ENCODE data around the gene DUSP6. TPM values are rescaled to one million over a fixed set of nuclear protein-coding genes. Genes with fewer than 3 reads are reported as not detected.
A peak's percentile ranks its signal among the peaks of the same experiment; 100 is the strongest.

Gene DUSP6
- total and polyA plus RNA-seq, 2 of the 13 experiments (the other 11 are each of a cell fraction or from before 2014, with no cell fraction given), result 40.9 to 161 TPM

DNA sequence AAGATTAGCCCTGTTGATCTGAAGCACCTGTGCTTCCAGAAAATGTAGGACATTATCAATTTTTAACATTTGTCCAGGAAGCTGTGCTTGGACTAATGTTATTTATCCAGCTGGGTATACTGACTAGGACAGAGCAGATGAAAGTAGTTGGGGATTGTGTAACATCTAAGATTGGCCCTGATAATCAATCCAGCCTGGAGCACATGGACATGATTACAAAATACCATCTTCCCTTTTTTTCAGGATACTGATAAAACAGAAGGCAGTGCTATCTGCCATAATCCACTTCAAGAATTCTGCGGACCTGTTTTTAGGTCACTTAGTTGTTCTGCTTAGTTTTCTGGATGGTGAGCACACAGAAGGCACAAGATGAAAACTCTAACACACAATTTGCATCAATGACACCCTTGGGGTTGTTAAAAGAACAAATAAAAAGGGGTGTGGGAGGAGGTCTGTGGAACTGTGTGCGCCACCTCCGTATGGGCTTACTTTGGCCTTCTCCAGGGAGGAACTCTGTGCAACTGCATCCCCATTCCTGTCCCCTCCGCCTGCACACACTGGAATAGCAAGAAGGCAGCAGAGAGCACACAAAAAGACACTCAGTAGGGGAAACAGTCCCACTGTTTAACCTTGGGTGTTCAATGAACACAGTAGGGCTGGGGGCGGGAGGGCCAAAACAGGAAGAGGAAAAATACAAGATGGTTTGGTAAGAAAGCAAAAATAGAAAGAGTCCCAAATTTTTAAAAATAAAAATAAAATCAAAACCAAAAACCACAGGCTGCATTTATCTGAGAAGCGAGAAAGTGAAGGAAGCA is 31.1 kb upstream of the DUSP6 start (continued):
- TF ChIP-seq ZNF709 (CRISPR knock-in tag; IDR thresholded peaks at IDR 0.05) (0 out of 2 replicates have a peak, but pooled peaks have one; percentile 30), FOXA1 (IDR thresholded peaks at IDR 0.05) (peak; percentile 54; the same call in 1 of the 2 replicates), FOXA1 (CRISPR knock-in tag; IDR thresholded peaks at IDR 0.05) (peak; percentile 95), YY1 (IDR thresholded peaks at IDR 0.05; ENCODE audit: insufficient read depth, insufficient replicate concordance, low read depth, low read length) (no peak), ZNF678 (CRISPR knock-in tag; IDR thresholded peaks at IDR 0.05) (no peak), RAD21 (CRISPR knock-in tag; IDR thresholded peaks at IDR 0.05) (no peak), YEATS2 (CRISPR knock-in tag; IDR thresholded peaks at IDR 0.05; ENCODE audit: borderline replicate concordance) (peak; percentile 20; the same call in 1 of the 2 replicates), ZNF782 (CRISPR knock-in tag; IDR thresholded peaks at IDR 0.05; ENCODE audit: borderline replicate concordance) (no peak), ZNF33B (CRISPR knock-in tag; IDR thresholded peaks at IDR 0.05) (no peak), ZNF724P (CRISPR knock-in tag; IDR thresholded peaks at IDR 0.05; ENCODE audit: borderline replicate concordance) (no peak), KDM6A (CRISPR knock-in tag; IDR thresholded peaks at IDR 0.05; ENCODE audit: low read depth) (no peak; the same call in 1 of the 2 replicates), ZNF883 (CRISPR knock-in tag; IDR thresholded peaks at IDR 0.05; ENCODE audit: not compliant biosample characterization) (no peak), ZNF841 (CRISPR knock-in tag; IDR thresholded peaks at IDR 0.05; ENCODE audit: borderline replicate concordance) (no peak), ZNF431 (CRISPR knock-in tag; IDR thresholded peaks at IDR 0.05; ENCODE audit: borderline replicate concordance, low read depth) (no peak), ZFP90 (CRISPR knock-in tag; IDR thresholded peaks at IDR 0.05; ENCODE audit: borderline replicate concordance) (0 out of 2 replicates have a peak, but pooled peaks have one; percentile 4), ZBTB7A (CRISPR knock-in tag; IDR thresholded peaks at IDR 0.05) (no peak)
- TF ChIP-seq, protein P1, sequence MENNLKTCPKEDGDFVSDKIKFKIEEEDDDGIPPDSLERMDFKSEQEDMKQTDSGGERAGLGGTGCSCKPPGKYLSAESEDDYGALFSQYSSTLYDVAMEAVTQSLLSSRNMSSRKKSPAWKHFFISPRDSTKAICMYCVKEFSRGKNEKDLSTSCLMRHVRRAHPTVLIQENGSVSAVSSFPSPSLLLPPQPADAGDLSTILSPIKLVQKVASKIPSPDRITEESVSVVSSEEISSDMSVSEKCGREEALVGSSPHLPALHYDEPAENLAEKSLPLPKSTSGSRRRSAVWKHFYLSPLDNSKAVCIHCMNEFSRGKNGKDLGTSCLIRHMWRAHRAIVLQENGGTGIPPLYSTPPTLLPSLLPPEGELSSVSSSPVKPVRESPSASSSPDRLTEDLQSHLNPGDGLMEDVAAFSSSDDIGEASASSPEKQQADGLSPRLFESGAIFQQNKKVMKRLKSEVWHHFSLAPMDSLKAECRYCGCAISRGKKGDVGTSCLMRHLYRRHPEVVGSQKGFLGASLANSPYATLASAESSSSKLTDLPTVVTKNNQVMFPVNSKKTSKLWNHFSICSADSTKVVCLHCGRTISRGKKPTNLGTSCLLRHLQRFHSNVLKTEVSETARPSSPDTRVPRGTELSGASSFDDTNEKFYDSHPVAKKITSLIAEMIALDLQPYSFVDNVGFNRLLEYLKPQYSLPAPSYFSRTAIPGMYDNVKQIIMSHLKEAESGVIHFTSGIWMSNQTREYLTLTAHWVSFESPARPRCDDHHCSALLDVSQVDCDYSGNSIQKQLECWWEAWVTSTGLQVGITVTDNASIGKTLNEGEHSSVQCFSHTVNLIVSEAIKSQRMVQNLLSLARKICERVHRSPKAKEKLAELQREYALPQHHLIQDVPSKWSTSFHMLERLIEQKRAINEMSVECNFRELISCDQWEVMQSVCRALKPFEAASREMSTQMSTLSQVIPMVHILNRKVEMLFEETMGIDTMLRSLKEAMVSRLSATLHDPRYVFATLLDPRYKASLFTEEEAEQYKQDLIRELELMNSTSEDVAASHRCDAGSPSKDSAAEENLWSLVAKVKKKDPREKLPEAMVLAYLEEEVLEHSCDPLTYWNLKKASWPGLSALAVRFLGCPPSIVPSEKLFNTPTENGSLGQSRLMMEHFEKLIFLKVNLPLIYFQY (CRISPR knock-in tag; IDR thresholded peaks at IDR 0.05; ENCODE audit: borderline replicate concordance), result no peak
- TF ChIP-seq, protein P2, sequence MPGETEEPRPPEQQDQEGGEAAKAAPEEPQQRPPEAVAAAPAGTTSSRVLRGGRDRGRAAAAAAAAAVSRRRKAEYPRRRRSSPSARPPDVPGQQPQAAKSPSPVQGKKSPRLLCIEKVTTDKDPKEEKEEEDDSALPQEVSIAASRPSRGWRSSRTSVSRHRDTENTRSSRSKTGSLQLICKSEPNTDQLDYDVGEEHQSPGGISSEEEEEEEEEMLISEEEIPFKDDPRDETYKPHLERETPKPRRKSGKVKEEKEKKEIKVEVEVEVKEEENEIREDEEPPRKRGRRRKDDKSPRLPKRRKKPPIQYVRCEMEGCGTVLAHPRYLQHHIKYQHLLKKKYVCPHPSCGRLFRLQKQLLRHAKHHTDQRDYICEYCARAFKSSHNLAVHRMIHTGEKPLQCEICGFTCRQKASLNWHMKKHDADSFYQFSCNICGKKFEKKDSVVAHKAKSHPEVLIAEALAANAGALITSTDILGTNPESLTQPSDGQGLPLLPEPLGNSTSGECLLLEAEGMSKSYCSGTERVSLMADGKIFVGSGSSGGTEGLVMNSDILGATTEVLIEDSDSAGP (CRISPR knock-in tag; IDR thresholded peaks at IDR 0.05; ENCODE audit: borderline replicate concordance), result no peak
- TF ChIP-seq, protein P3, sequence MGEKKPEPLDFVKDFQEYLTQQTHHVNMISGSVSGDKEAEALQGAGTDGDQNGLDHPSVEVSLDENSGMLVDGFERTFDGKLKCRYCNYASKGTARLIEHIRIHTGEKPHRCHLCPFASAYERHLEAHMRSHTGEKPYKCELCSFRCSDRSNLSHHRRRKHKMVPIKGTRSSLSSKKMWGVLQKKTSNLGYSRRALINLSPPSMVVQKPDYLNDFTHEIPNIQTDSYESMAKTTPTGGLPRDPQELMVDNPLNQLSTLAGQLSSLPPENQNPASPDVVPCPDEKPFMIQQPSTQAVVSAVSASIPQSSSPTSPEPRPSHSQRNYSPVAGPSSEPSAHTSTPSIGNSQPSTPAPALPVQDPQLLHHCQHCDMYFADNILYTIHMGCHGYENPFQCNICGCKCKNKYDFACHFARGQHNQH (CRISPR knock-in tag; IDR thresholded peaks at IDR 0.05), result peak; percentile 75
- TF ChIP-seq, protein P4, sequence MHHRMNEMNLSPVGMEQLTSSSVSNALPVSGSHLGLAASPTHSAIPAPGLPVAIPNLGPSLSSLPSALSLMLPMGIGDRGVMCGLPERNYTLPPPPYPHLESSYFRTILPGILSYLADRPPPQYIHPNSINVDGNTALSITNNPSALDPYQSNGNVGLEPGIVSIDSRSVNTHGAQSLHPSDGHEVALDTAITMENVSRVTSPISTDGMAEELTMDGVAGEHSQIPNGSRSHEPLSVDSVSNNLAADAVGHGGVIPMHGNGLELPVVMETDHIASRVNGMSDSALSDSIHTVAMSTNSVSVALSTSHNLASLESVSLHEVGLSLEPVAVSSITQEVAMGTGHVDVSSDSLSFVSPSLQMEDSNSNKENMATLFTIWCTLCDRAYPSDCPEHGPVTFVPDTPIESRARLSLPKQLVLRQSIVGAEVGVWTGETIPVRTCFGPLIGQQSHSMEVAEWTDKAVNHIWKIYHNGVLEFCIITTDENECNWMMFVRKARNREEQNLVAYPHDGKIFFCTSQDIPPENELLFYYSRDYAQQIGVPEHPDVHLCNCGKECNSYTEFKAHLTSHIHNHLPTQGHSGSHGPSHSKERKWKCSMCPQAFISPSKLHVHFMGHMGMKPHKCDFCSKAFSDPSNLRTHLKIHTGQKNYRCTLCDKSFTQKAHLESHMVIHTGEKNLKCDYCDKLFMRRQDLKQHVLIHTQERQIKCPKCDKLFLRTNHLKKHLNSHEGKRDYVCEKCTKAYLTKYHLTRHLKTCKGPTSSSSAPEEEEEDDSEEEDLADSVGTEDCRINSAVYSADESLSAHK (CRISPR knock-in tag; IDR thresholded peaks at IDR 0.05; ENCODE audit: borderline replicate concordance), result no peak
